GM13977 (cell line): ENCODE results near the gene CIBAR2.

Experiments used
- DNase-seq: peaks from one replicate; pipeline ENCODE4 v3.0.0; 2012; ENCODE audit warnings: low spot score
- in situ Hi-C: fragments of 300-500 bp; cut with MboI; formaldehyde crosslinking; loops from one replicate; pipeline ENCODE4 v1.12.0; 2022; ENCODE audit warnings: low sequenced_read_pairs, low pct_unique_long_range_greater_than_20kb, mixed read lengths, inconsistent platforms; ENCODE audit not compliant: unreplicated experiment
- TF ChIP-seq, protein P1 (sequence below): IDR thresholded peaks from 2 replicates; pipeline ENCODE4 v1.5.1; 2012; ENCODE audit warnings: mild to moderate bottlenecking, control low read depth; ENCODE audit not compliant: insufficient read depth; ENCODE audit errors: extremely low read depth, missing control alignments

CIBAR2 gene

DNA sequence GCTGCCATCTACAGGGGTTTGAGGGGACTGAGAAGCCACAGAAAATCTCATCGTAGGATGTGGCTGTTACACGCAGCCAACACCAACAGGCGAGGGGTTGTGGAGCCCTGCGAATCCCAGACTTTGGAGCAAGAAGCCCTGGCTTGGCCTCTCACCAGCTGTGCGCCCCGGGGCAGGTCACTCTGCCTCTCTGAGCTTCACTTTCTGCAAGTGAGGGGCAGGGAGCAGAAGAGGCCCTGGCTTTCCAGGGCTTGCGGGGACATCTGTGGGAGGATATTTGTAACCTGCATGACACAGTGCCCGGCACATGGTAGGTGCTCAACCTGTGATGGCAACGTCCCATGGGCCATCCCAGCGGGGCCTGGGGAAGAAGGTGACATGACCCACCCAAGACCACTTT lies 32.9 kb upstream of the CIBAR2 start:
- DNase-seq: no peak
- in situ Hi-C loops: no loop called here
- TF ChIP-seq, protein P1, sequence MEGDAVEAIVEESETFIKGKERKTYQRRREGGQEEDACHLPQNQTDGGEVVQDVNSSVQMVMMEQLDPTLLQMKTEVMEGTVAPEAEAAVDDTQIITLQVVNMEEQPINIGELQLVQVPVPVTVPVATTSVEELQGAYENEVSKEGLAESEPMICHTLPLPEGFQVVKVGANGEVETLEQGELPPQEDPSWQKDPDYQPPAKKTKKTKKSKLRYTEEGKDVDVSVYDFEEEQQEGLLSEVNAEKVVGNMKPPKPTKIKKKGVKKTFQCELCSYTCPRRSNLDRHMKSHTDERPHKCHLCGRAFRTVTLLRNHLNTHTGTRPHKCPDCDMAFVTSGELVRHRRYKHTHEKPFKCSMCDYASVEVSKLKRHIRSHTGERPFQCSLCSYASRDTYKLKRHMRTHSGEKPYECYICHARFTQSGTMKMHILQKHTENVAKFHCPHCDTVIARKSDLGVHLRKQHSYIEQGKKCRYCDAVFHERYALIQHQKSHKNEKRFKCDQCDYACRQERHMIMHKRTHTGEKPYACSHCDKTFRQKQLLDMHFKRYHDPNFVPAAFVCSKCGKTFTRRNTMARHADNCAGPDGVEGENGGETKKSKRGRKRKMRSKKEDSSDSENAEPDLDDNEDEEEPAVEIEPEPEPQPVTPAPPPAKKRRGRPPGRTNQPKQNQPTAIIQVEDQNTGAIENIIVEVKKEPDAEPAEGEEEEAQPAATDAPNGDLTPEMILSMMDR: no peak

- TF ChIP-seq, protein P1: no peak
- DNase-seq: no peak
These were observed 32.0 kb upstream of the CIBAR2 start for GRCh38 chr16:85144026-85144915.

GRCh38 chr16:85142771-85143211 lies 30.5 kb upstream of the CIBAR2 start:
- TF ChIP-seq, protein P1: no peak
- DNase-seq: no peak
- in situ Hi-C loops: no loop called here

More at GRCh38 chr16:85144026-85144915, 32.0 kb upstream of the CIBAR2 start:
- in situ Hi-C loops: no loop called here

DNA sequence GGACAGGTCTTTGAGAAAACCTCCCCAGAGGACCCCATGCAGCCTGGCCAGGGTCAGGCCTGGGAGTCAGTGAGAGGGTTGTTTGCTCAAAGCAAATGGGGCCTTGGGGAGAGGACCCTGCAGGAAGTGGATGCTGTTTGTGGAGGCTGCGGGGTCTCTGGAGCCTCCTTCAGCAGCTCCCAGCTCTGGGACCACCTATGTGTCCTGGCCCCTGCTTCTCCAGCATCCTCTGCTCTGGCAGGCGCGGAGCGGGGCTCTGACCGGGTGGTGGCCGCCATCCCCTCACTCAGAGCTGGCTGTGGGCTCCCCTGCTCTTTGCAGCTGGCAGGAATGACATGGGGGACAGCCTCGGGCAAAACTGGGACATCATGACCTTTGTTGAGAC lies 29.8 kb upstream of the CIBAR2 start:
- TF ChIP-seq, protein P1: no peak
- in situ Hi-C loops: no loop called here
- no peak for DNase-seq

DNA sequence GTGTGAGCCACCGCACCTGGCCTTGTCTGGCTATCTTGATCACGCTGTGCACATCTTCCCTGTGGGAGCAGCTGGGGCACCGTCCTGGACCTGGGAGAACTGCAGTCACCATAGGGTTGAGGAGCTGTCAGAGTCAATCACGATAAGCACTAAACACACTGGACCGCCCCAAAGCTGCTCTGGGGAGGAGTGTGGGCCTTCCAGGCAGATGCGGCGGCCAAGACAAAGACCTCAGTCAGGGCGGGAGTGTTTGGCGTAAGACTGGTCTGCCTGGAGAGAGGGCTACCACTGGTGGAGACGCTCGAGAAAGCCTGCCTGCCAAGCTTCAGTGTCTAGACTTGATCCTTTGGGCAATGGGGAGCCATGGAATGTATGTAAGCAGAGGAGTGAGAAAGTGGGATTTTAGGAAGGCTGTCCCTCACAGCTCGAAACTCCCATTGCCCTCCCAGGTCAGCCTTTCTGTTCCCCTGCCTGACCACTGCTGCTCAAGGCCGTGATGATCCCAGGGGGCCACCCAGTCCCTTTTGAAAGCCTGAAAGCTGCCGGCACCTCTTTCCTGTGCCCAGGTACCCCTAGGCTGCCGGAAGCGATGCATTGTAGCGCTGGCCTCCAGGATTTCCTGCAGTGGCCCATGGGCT lies 29.3 kb upstream of the CIBAR2 start:
- no peak for DNase-seq
- in situ Hi-C loops: no loop called here
- TF ChIP-seq, protein P1: no peak

DNA sequence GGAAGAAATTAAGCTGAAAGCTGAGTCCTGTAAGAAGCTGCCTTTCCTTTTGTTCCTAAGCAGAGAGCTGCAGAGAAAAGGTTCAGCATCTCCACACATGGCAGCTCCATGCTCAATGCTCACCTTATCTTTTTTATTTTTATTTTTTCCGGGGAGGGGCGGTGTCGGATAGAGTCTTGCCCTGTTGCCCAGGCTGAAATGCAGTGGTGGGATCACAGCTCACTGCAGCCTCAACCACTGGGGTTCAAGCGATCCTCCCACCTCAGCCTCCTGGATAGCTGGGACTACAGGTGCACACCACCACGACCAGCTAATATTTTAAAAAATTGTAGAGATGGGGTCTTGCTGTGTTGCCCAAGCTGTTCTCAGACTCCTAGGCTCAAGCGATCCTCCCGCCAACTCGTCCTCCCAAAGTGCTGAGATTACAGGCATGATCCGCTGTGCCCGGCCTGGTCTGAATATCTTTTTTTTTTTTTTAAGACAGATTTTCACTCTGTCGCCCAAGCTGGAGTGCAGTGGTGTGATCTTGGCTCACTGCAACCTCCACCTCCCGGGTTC lies 28.3 kb upstream of the CIBAR2 start:
- in situ Hi-C loops: no loop called here
- TF ChIP-seq, protein P1: no peak
- no peak for DNase-seq
